ENCODE measurements around the gene VSTM2B. TPM values are rescaled to one million over a fixed set of nuclear protein-coding genes. Genes with fewer than 3 reads are reported as not detected.

VSTM2B gene
- total RNA-seq, 1 experiment from 2014 or later: not detected

DNA sequence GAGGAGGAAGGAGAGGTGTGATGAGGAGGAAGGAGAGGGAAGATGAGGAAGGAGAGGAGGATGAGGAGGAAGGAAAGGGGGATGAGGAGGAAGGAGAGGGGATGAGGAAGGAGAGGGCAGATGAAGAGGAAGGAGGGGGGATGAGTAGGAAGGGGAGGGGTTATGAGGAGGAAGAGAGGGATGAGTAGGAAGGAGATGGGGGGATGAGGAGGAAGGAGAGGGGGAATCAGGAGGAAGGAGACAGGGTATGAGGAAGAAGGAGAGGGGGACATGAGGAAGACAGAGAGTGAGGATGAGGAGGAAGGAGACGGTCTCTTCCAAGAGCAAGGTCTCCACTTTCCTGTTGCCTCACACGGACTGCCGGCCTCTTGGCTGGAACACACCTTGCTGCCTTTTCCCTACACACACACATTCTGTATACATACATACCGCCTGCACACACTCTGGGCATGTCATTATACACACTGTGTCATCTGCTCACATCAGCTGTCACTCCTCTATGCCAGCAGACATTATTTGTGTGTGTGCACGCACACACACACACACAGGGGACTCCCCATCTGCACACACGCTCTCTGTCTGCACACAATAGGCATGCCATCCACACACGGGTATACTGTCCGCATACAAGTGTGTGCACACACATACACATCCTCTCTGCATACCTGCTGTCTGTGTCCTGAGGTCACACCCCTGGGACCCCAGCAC lies 11.1 kb upstream of the VSTM2B start:
- no peak overlapping the region for H3K27ac ChIP-seq (ENCODE audit: low read depth, low read length, poor library complexity, severe bottlenecking)
- no peaks in the 10 kb centered on the region for H3K9me3 ChIP-seq (ENCODE audit: low read depth, low read length, poor library complexity, severe bottlenecking)
- no peak overlapping the region for H3K4me3 ChIP-seq (ENCODE audit: low read depth, low read length, poor library complexity, severe bottlenecking)
- CTCF ChIA-PET: no interaction called here
- H3K27me3 ChIP-seq (replicated peaks; ENCODE audit: insufficient read depth, low read depth, low read length, poor library complexity): peaks cover 2% of the 10 kb centered on the region
- H3K4me1 ChIP-seq (ENCODE audit: insufficient read depth, low read length, poor library complexity, severe bottlenecking): no peaks in the 10 kb centered on the region
- intact Hi-C loops (cut with micrococcal nuclease; ENCODE audit: unreplicated experiment): no loop called here
- TF ChIP-seq, protein P1, sequence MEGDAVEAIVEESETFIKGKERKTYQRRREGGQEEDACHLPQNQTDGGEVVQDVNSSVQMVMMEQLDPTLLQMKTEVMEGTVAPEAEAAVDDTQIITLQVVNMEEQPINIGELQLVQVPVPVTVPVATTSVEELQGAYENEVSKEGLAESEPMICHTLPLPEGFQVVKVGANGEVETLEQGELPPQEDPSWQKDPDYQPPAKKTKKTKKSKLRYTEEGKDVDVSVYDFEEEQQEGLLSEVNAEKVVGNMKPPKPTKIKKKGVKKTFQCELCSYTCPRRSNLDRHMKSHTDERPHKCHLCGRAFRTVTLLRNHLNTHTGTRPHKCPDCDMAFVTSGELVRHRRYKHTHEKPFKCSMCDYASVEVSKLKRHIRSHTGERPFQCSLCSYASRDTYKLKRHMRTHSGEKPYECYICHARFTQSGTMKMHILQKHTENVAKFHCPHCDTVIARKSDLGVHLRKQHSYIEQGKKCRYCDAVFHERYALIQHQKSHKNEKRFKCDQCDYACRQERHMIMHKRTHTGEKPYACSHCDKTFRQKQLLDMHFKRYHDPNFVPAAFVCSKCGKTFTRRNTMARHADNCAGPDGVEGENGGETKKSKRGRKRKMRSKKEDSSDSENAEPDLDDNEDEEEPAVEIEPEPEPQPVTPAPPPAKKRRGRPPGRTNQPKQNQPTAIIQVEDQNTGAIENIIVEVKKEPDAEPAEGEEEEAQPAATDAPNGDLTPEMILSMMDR (conservative IDR thresholded peaks at IDR 0.05; ENCODE audit: low read depth, low read length): no peak
- no peak for TF ChIP-seq EZH2 (IDR thresholded peaks at IDR 0.05; ENCODE audit: borderline replicate concordance, low read depth, low read length, poor library complexity, severe bottlenecking)
- DNase-seq (ENCODE audit: low spot score): no peak
- no peaks in the 10 kb centered on the region for H3K36me3 ChIP-seq (ENCODE audit: insufficient read depth, low read length, poor library complexity, severe bottlenecking)
- POLR2A ChIA-PET (ENCODE audit: low non-redundant PET): no interaction called here
- no TSS peak for BruUV-seq (replicated peaks)

DNA sequence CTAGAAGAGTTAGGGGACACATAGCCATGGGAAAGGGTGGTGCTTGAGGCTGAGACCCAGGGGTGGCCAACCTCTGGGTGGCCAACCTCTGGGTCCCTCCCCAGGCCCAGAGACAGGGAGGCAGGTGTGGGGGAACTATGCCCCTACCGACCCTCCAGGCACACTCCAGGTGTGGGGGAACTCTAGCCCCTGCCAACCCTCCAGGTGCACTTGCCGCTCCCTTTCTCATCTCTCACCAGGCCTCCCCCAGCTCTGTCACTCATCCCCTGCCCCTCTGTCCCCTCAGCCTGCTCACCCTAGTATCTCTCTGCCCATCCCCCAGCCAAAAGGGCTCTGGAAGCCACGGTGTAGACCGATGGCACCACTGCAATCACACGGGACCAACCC lies 10.6 kb upstream of the VSTM2B start:
- Histone ChIP-seq H3K4me3 (ENCODE audit: low read depth, low read length, poor library complexity, severe bottlenecking) (no peak overlapping the region), H3K36me3 (ENCODE audit: insufficient read depth, low read length, poor library complexity, severe bottlenecking) (no peaks in the 10 kb centered on the region), H3K4me1 (ENCODE audit: insufficient read depth, low read length, poor library complexity, severe bottlenecking) (no peaks in the 10 kb centered on the region), H3K27ac (ENCODE audit: low read depth, low read length, poor library complexity, severe bottlenecking) (no peak overlapping the region), H3K27me3 (replicated peaks; ENCODE audit: insufficient read depth, low read depth, low read length, poor library complexity) (peaks cover 8% of the 10 kb centered on the region), H3K9me3 (ENCODE audit: low read depth, low read length, poor library complexity, severe bottlenecking) (no peaks in the 10 kb centered on the region)
- no TSS peak for BruUV-seq (replicated peaks)
- CTCF ChIA-PET: no interaction called here
- TF ChIP-seq, protein P1 (conservative IDR thresholded peaks at IDR 0.05; ENCODE audit: low read depth, low read length): no peak
- no peak for TF ChIP-seq EZH2 (IDR thresholded peaks at IDR 0.05; ENCODE audit: borderline replicate concordance, low read depth, low read length, poor library complexity, severe bottlenecking)
- POLR2A ChIA-PET (ENCODE audit: low non-redundant PET): no interaction called here
- no peak for DNase-seq (ENCODE audit: low spot score)
- intact Hi-C loops (cut with micrococcal nuclease; ENCODE audit: unreplicated experiment): no loop called here

DNA sequence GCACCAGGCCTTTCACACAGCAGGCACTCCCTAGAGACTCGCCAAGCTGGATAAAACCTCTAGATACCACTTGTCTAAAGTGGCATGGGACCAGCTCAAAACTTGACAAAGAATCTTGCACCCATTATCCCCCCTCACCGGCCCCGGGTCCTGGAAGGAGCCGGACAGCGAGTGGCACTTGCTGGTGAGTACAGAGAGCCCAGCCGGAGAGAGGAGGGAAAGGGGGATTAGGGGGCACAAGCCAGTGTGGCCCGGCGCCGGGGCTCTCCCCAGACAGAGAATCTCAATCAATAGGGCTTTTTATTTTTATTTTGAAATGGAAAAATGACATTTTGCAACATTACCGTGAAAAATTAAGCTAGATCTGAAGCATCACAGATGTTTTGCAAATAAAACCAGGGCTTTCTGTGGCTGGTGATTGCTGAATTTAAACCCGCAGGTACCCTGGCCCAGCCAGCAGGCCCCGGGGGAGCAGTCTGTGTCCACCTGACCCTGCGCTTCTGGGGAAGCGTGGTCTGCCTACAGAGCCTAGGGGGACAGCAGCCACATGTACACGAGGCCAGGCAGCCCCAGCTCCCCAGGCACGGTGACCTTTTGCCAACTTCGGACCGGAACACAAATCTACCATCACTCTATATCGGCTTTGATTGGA lies 10.0 kb upstream of the VSTM2B start:
- Histone ChIP-seq H3K36me3 (ENCODE audit: insufficient read depth, low read length, poor library complexity, severe bottlenecking) (no peaks in the 10 kb centered on the region), H3K27ac (ENCODE audit: low read depth, low read length, poor library complexity, severe bottlenecking) (no peak overlapping the region), H3K9me3 (ENCODE audit: low read depth, low read length, poor library complexity, severe bottlenecking) (no peaks in the 10 kb centered on the region), H3K27me3 (replicated peaks; ENCODE audit: insufficient read depth, low read depth, low read length, poor library complexity) (peaks cover 12% of the 10 kb centered on the region), H3K4me1 (ENCODE audit: insufficient read depth, low read length, poor library complexity, severe bottlenecking) (no peaks in the 10 kb centered on the region), H3K4me3 (ENCODE audit: low read depth, low read length, poor library complexity, severe bottlenecking) (no peak overlapping the region)
- CTCF ChIA-PET: no interaction called here
- no TSS peak for BruUV-seq (replicated peaks)
- DNase-seq (ENCODE audit: low spot score): no peak
- no peak for TF ChIP-seq EZH2 (IDR thresholded peaks at IDR 0.05; ENCODE audit: borderline replicate concordance, low read depth, low read length, poor library complexity, severe bottlenecking)
- TF ChIP-seq, protein P1 (conservative IDR thresholded peaks at IDR 0.05; ENCODE audit: low read depth, low read length): no peak
- intact Hi-C loops (cut with micrococcal nuclease; ENCODE audit: unreplicated experiment): no loop called here
- POLR2A ChIA-PET (ENCODE audit: low non-redundant PET): no interaction called here
